Endothelial cell of umbilical vein (primary cell): ENCODE results near the gene PPP1R3F. TPM values are rescaled to one million over a fixed set of nuclear protein-coding genes. Genes with fewer than 3 reads are reported as not detected.

Experiments used
- BruUV-seq: library from RNA; stranded (reverse); fragments of 400-500 nt; replicated peaks from 2 replicates; lab custom pipeline; 2021; lab: Mats Ljungman, UMichigan
- CTCF ChIA-PET: fragments of 300-600, 350-600 bp; sonication (Branson Sonifier 250); formaldehyde crosslinking; loops from one replicate; lab custom pipeline; 2021; ENCODE audit warnings: antibody characterized with exemption, inconsistent platforms; lab: Charles Lee
- POLR2A ChIA-PET: fragments of 300-600, 350-600 bp; sonication (Branson Sonifier 250); formaldehyde crosslinking; loops from one replicate; lab custom pipeline; 2021; ENCODE audit warnings: antibody characterized with exemption, inconsistent platforms; lab: Charles Lee
- DNase-seq: peaks from one replicate; pipeline ENCODE4 v3.0.0-alpha.2; 2011; ENCODE audit warnings: low read depth, low spot score
- FAIRE-seq: peaks from 2 replicates; lab custom pipeline; 2011; peaks lifted over from hg19 to GRCh38; lab: Jason Lieb, UNC
- H2AFZ ChIP-seq: 2 replicates; pipeline ENCODE4 v1.6.0; 2012; ENCODE audit warnings: low read depth, low read length, control low read depth, inconsistent platforms
- H3K27ac ChIP-seq: 2 replicates; pipeline ENCODE4 v1.5.1; 2011; ENCODE audit warnings: low read depth, mild to moderate bottlenecking, control low read depth, low read length, moderate library complexity; ENCODE audit not compliant: insufficient read depth
- H3K27me3 ChIP-seq, 2 experiments: 2 replicates each; pipeline versions ENCODE4 v1.6.0 to v1.6.1; 2011; ENCODE audit warnings: low read length in 2 of 2, mixed read lengths in 1 of 2; ENCODE audit not compliant: control insufficient read depth in 2 of 2, insufficient read depth in 2 of 2
- H3K36me3 ChIP-seq, 2 experiments: 2 replicates in 1 of 2; 3 replicates in 1 of 2; pipeline ENCODE4 v1.5.1; 2011; ENCODE audit warnings: low read length in 2 of 2, mild to moderate bottlenecking in 1 of 2, moderate library complexity in 1 of 2; ENCODE audit not compliant: control insufficient read depth in 2 of 2, insufficient read depth in 2 of 2; ENCODE audit errors: extremely low read depth in 1 of 2
- H3K4me1 ChIP-seq: 3 replicates; pipeline ENCODE4 v1.5.1; 2011; ENCODE audit warnings: mild to moderate bottlenecking, low read length; ENCODE audit not compliant: control insufficient read depth, insufficient read depth; ENCODE audit errors: extremely low read depth
- H3K4me2 ChIP-seq: 2 replicates; pipeline ENCODE4 v1.6.1; 2011; ENCODE audit warnings: low read length, control low read depth, mixed read lengths; ENCODE audit not compliant: insufficient read depth
- H3K4me3 ChIP-seq, 3 experiments: fragments of 200-600 bp in 1 of 3; sonication (generic), shearing (Covaris generic) in 1 of 3; replicated peaks in 1 of 3; 2 replicates each; pipeline ENCODE4 v1.5.1; 2011 to 2016; ENCODE audit warnings: control low read depth in 3 of 3, low read length in 3 of 3, mild to moderate bottlenecking in 2 of 3, inconsistent platforms in 1 of 3, low read depth in 1 of 3, moderate library complexity in 1 of 3; ENCODE audit not compliant: insufficient read depth in 1 of 3
- H3K79me2 ChIP-seq: 2 replicates; pipeline ENCODE4 v1.6.0; 2012; ENCODE audit warnings: low read length, inconsistent platforms; ENCODE audit not compliant: control insufficient read depth, insufficient read depth
- H3K9ac ChIP-seq: replicated peaks from 2 replicates; pipeline ENCODE3; 2011; ENCODE audit warnings: low read length, control low read depth; ENCODE audit not compliant: insufficient read depth; ENCODE audit errors: extremely low read depth
- H3K9me1 ChIP-seq: replicated peaks from 3 replicates; pipeline ENCODE4 v1.6.0; 2011; ENCODE audit warnings: mild to moderate bottlenecking, low read length; ENCODE audit not compliant: control insufficient read depth, insufficient read depth; ENCODE audit errors: extremely low read depth
- H3K9me3 ChIP-seq: replicated peaks from 2 replicates; pipeline ENCODE4 v1.5.1; 2012; ENCODE audit warnings: low read length, inconsistent platforms; ENCODE audit not compliant: control insufficient read depth, insufficient read depth
- H4K20me1 ChIP-seq: replicated peaks from 2 replicates; pipeline ENCODE3; 2011; ENCODE audit warnings: mild to moderate bottlenecking, low read length; ENCODE audit not compliant: control insufficient read depth, insufficient read depth; ENCODE audit errors: extremely low read depth
- CTCF ChIP-seq, 2 donors: IDR thresholded peaks; 1 replicate in 1 of 2; 2 replicates in 1 of 2; pipeline ENCODE4 v1.5.1; 2011; ENCODE audit warnings: low read length in 2 of 2, mild to moderate bottlenecking in 2 of 2, moderate library complexity in 2 of 2, control low read depth in 1 of 2, inconsistent platforms in 1 of 2, low read depth in 1 of 2; ENCODE audit not compliant: insufficient read depth in 1 of 2; ENCODE audit errors: extremely low read depth in 1 of 2
- EZH2 ChIP-seq: IDR thresholded peaks from 2 replicates; pipeline ENCODE4 v1.6.1; 2012; ENCODE audit warnings: borderline replicate concordance, low read depth, mild to moderate bottlenecking, moderate library complexity, low read length, inconsistent platforms; ENCODE audit not compliant: severe bottlenecking
- FOS ChIP-seq: IDR thresholded peaks from 2 replicates; pipeline ENCODE4 v1.6.1; 2011; ENCODE audit warnings: mild to moderate bottlenecking, low read length, moderate library complexity, borderline replicate concordance; ENCODE audit not compliant: insufficient read depth
- GATA2 ChIP-seq: IDR thresholded peaks from 2 replicates; pipeline ENCODE4 v1.7.0; 2011; ENCODE audit warnings: low read depth, mild to moderate bottlenecking, moderate library complexity, mixed read lengths, low read length; ENCODE audit not compliant: insufficient read length, insufficient read depth
- JUN ChIP-seq: IDR thresholded peaks from 2 replicates; pipeline ENCODE4 v1.6.1; 2011; ENCODE audit warnings: borderline replicate concordance, low read depth; ENCODE audit not compliant: insufficient read length, insufficient read depth
- MYC ChIP-seq: IDR thresholded peaks from one replicate; pipeline ENCODE4 v1.6.1; 2011; ENCODE audit warnings: mild to moderate bottlenecking, low read depth, low read length
- POLR2A ChIP-seq: IDR thresholded peaks from 2 replicates; pipeline ENCODE4 v1.6.1; 2012; ENCODE audit warnings: low read depth, mild to moderate bottlenecking, control low read depth, low read length
- POLR2AphosphoS5 ChIP-seq: IDR thresholded peaks from 2 replicates; pipeline ENCODE4 v1.6.1; 2012; ENCODE audit warnings: low read depth, mild to moderate bottlenecking, control low read depth, low read length, moderate library complexity; ENCODE audit not compliant: insufficient read depth
- dilution Hi-C: fragments of 300-500 bp; cut with MboI; formaldehyde crosslinking; loops from one replicate; pipeline ENCODE4 v1.15.0; 2019; ENCODE audit warnings: low sequenced_read_pairs; ENCODE audit not compliant: extremely low pct_ligation_motif_present
- intact Hi-C: fragments of 100-400 bp; cut with micrococcal nuclease; formaldehyde crosslinking; loops from one replicate; pipeline ENCODE4 v1.10.0; 2022
- polyA plus RNA-seq, 4 experiments: library from polyadenylated mRNA; depleted of rRNA in 3 of 4; stranded (reverse) in 3 of 4; unstranded in 1 of 4; fragments of >200 nt; gene quantifications; 2 replicates each; pipeline versions ENCODE4 v1.2.1 to v1.2.3, GENCODE V29; 2011 to 2012; ENCODE audit warnings: missing spikeins in 1 of 4
- total RNA-seq: library from RNA; stranded (reverse); gene quantifications from 2 replicates; pipeline ENCODE4 v1.2.3, GENCODE V29; 2021
- TF ChIP-seq, protein P1 (sequence below): IDR thresholded peaks from 2 replicates; pipeline ENCODE4 v1.6.1; 2011; ENCODE audit not compliant: insufficient read depth, insufficient read length

PPP1R3F gene
- total and polyA plus RNA-seq, 2 donors (not counting 3 experiments of a cell fraction or from before 2014, with no cell fraction given) = 1.5 to 2.5 TPM

DNA sequence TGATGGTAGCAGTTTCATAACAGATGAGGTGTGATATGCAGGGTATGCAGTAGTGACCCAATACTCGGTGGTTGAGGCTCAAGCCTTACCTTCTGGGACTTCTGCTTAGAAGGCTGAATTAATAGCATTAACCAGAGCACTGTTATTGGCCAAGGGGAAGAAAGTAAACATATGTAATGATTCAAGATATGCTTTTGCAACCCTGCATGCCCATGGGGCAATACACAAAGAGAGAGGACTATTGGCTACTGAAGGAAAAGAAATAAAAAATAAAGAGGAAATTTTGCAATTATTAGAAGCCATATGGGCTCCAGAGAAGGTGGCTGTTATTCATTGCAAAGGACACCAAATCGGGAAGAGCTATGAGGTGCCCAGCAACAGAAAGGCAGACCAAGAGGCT, 42.6 kb downstream of the PPP1R3F start:
- no peaks in the 10 kb centered on the region for H3K9me1 ChIP-seq
- H3K9me3 ChIP-seq = no peaks in the 10 kb centered on the region
- no peak overlapping the region for H3K4me2 ChIP-seq
- H3K9ac ChIP-seq = no peak overlapping the region
- TF ChIP-seq FOS = no peak
- TF ChIP-seq, protein P1, sequence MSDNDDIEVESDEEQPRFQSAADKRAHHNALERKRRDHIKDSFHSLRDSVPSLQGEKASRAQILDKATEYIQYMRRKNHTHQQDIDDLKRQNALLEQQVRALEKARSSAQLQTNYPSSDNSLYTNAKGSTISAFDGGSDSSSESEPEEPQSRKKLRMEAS = no peak
- TF ChIP-seq MYC = no peak
- no peak for TF ChIP-seq POLR2AphosphoS5
- no peak for TF ChIP-seq EZH2
- no peak for TF ChIP-seq GATA2
- TF ChIP-seq CTCF (IDR thresholded peaks at IDR 0.05; ENCODE audit: extremely low read depth in 1 of 2, insufficient read depth in 1 of 2, low read depth in 1 of 2, low read length in 2 of 2) = no peak
- TF ChIP-seq POLR2A = no peak
- TF ChIP-seq JUN = no peak
- H3K27ac ChIP-seq = no peak overlapping the region
- DNase-seq (no peak), FAIRE-seq (no peak)
- no peaks in the 10 kb centered on the region for H4K20me1 ChIP-seq
- no peak overlapping the region for H2AFZ ChIP-seq
- intact Hi-C loops = no loop called here
- BruUV-seq = no TSS peak
- dilution Hi-C loops = no loop called here
- CTCF ChIA-PET = no interaction called here
- H3K27me3 ChIP-seq = no peaks in the 10 kb centered on the region
- H3K4me3 ChIP-seq = no peak overlapping the region
- H3K4me1 ChIP-seq = no peaks in the 10 kb centered on the region
- H3K36me3 ChIP-seq = no peaks in the 10 kb centered on the region
- H3K79me2 ChIP-seq = no peaks in the 10 kb centered on the region
- POLR2A ChIA-PET = no interaction called here
